OCI-LY1 (cell line): ENCODE measurements around the gene GSTT2B.
"Not testable (repeated sequence)": the region's sequence is repeated elsewhere in the genome, so short reads cannot be mapped to it uniquely, and the experiment has no call there.

Source experiments
- EZH2 ChIP-seq: fragments of 200-600 bp; sonication (generic), shearing (Covaris generic); IDR thresholded peaks from 2 replicates; pipeline ENCODE4 v1.8.0; 2017; ENCODE audit warnings: borderline replicate concordance, mixed run types, mild to moderate bottlenecking, antibody characterized with exemption, low read length, moderate library complexity, mixed read lengths
- TF ChIP-seq, protein P1 (sequence below): fragments of 200-600 bp; sonication (generic), shearing (Covaris generic); IDR thresholded peaks from 2 replicates; pipeline ENCODE4 v1.5.1; 2017; ENCODE audit warnings: mild to moderate bottlenecking, antibody characterized with exemption, low read length, moderate library complexity, mixed read lengths

DNA sequence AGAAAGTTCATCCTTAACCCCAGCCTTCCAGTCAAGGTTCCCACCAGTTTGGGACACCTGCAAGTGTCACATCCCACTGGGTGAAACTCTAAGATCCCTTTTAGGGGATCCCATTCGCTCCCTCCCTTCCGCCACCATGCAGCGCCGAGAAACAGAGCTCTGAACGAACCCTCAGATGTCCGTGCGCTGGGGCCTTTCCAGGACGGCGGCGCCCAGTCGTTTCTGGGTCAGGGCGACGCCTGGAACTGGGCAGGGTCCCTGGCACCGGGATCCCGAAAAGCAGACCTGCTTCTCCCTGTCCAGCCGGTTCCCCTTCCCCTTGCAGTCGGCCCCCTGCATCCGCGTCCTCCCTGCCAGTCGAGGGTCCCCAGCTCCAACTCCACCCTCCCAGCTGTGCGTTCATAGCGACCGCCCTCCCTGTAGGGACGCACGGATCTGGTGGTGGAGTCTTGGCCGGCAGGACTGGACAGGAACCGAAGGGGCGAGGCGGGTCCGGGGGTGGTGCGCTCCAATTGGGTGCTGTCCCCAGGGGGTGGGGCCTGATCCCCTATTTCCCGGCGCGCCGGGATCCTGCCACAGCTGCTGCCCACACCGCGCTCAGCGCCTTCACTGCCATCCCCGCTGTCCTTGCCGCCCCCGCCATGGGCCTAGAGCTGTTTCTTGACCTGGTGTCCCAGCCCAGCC lies 18.7 kb upstream of the GSTT2B start, which contains the start of gene GSTT2:
- not testable (repeated sequence) for TF ChIP-seq EZH2
- TF ChIP-seq, protein P1, sequence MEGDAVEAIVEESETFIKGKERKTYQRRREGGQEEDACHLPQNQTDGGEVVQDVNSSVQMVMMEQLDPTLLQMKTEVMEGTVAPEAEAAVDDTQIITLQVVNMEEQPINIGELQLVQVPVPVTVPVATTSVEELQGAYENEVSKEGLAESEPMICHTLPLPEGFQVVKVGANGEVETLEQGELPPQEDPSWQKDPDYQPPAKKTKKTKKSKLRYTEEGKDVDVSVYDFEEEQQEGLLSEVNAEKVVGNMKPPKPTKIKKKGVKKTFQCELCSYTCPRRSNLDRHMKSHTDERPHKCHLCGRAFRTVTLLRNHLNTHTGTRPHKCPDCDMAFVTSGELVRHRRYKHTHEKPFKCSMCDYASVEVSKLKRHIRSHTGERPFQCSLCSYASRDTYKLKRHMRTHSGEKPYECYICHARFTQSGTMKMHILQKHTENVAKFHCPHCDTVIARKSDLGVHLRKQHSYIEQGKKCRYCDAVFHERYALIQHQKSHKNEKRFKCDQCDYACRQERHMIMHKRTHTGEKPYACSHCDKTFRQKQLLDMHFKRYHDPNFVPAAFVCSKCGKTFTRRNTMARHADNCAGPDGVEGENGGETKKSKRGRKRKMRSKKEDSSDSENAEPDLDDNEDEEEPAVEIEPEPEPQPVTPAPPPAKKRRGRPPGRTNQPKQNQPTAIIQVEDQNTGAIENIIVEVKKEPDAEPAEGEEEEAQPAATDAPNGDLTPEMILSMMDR, result not testable (repeated sequence)
